Measurements from ENCODE around the gene PRR20C.
"Not testable (repeated sequence)": the region's sequence is repeated elsewhere in the genome, so short reads cannot be mapped to it uniquely, and the experiment has no call there.

DNA sequence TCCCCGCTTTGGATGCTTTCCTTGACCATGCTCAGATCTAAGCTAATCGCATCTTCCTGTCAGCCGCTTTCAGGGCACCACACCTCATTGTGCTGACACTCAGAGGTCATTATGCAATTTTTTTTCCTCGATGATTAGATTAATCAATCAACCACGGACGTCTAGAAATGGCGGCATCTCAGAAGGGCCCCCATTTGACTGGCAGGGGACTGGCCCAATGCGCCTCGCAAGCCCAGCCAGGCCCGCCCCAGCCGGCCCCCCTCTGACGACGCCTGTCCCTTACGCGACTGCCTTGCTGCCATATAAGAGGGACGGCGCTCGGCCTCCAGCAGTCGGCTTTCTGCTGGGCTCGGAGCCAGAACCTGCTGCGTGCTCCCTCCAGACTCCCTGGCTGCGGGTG, 6.7 kb upstream of the PRR20C start, which contains the start of gene PRR20B:
- TF ChIP-seq, protein P1, sequence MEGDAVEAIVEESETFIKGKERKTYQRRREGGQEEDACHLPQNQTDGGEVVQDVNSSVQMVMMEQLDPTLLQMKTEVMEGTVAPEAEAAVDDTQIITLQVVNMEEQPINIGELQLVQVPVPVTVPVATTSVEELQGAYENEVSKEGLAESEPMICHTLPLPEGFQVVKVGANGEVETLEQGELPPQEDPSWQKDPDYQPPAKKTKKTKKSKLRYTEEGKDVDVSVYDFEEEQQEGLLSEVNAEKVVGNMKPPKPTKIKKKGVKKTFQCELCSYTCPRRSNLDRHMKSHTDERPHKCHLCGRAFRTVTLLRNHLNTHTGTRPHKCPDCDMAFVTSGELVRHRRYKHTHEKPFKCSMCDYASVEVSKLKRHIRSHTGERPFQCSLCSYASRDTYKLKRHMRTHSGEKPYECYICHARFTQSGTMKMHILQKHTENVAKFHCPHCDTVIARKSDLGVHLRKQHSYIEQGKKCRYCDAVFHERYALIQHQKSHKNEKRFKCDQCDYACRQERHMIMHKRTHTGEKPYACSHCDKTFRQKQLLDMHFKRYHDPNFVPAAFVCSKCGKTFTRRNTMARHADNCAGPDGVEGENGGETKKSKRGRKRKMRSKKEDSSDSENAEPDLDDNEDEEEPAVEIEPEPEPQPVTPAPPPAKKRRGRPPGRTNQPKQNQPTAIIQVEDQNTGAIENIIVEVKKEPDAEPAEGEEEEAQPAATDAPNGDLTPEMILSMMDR (IDR thresholded peaks at IDR 0.05): not testable (repeated sequence)
- TF ChIP-seq POLR2A (IDR thresholded peaks at IDR 0.05): not testable (repeated sequence)
